HEK293T (cell line): ENCODE data around the gene CDH13.

ENCODE experiments used
- ARNT ChIP-seq: fragments of 450-650 bp; IDR thresholded peaks from 2 replicates; pipeline ENCODE4 v1.6.1; 2017; ENCODE audit warnings: mild to moderate bottlenecking
- BHLHE40 ChIP-seq: fragments of 450-650 bp; IDR thresholded peaks from 2 replicates; pipeline ENCODE4 v1.6.1; 2016; ENCODE audit warnings: mild to moderate bottlenecking, moderate library complexity, borderline replicate concordance
- FOXA1 ChIP-seq: fragments of 450-650 bp; IDR thresholded peaks from 2 replicates; pipeline ENCODE4 v1.6.1; 2016; ENCODE audit warnings: mild to moderate bottlenecking
- FOXK2 ChIP-seq: fragments of 450-650 bp; IDR thresholded peaks from 2 replicates; pipeline ENCODE4 v1.6.1; 2016; ENCODE audit warnings: mild to moderate bottlenecking
- SP1 ChIP-seq: fragments of 450-650 bp; IDR thresholded peaks from 2 replicates; pipeline ENCODE4 v1.6.1; 2017
- SUZ12 ChIP-seq: fragments of 450-650 bp; IDR thresholded peaks from 2 replicates; pipeline ENCODE4 v1.6.1; 2016; ENCODE audit warnings: mild to moderate bottlenecking
- TARDBP ChIP-seq: fragments of 450-650 bp; IDR thresholded peaks from 2 replicates; pipeline ENCODE4 v1.6.1; 2016
- ZNF384 ChIP-seq: fragments of 450-650 bp; IDR thresholded peaks from 2 replicates; pipeline ENCODE4 v1.6.1; 2016
- TF ChIP-seq, protein P1 (sequence below): fragments of 450-650 bp; IDR thresholded peaks from 2 replicates; pipeline ENCODE4 v1.6.1; 2016

DNA sequence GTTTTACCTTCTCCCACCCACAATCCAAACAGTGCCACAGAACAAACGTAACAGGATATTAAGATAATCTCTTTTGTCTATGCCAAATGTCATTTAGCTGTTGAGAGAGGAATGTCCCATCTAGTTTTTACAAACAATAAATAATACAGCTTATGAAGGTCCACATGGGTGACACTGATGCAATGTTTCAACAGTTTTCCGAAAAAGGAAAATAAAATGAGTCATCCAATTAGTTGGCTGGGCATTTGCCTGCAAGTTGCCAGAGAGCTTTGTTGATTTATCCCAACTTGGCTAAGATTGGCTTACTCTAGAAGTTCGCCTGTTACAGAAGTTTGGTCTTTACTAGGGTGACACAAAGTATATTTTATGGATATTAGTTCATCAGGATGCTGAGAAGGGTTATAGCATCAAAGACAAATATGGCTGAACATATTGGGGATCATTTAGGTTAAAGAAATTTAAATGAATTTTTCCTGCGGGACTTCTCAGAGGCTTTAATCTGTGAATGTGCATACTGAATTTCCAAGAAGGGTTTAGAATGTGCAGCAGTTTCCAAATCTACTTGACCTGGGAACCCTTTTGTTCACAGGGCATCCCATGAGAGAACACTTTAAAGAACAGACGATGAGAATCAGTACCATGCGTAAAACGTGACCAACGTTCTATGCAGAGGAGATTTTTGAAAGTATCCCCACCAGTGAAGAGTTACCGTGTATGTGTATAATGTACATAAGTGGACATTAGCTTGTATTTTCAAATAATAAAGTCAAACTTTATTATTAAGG, 73.1 kb downstream of the CDH13 start:
- TF ChIP-seq FOXK2 = no peak
- TF ChIP-seq SUZ12 = no peak
- TF ChIP-seq ZNF384 = no peak
- no peak for TF ChIP-seq TARDBP
- TF ChIP-seq BHLHE40 = no peak
- TF ChIP-seq SP1 = no peak
- TF ChIP-seq ARNT = no peak
- TF ChIP-seq, protein P1, sequence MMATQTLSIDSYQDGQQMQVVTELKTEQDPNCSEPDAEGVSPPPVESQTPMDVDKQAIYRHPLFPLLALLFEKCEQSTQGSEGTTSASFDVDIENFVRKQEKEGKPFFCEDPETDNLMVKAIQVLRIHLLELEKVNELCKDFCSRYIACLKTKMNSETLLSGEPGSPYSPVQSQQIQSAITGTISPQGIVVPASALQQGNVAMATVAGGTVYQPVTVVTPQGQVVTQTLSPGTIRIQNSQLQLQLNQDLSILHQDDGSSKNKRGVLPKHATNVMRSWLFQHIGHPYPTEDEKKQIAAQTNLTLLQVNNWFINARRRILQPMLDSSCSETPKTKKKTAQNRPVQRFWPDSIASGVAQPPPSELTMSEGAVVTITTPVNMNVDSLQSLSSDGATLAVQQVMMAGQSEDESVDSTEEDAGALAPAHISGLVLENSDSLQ = no peak
- no peak for TF ChIP-seq FOXA1
